GM12801 (cell line): ENCODE measurements around the gene FBXO24.

ENCODE experiments used
- CTCF ChIP-seq: IDR thresholded peaks from one replicate; pipeline ENCODE4 v1.5.1; 2011; ENCODE audit warnings: control low read depth; ENCODE audit not compliant: insufficient read length; ENCODE audit errors: extremely low read depth

FBXO24 gene

GRCh38 chr7:100632951-100633717, 47.0 kb downstream of the FBXO24 start:
- no peak for TF ChIP-seq CTCF

- TF ChIP-seq CTCF, result no peak
Measured at GRCh38 chr7:100639995-100640516, 53.9 kb downstream of the FBXO24 start.

GRCh38 chr7:100640517-100641440, 54.7 kb downstream of the FBXO24 start:
- TF ChIP-seq CTCF, result no peak

- no peak for TF ChIP-seq CTCF
Measured at GRCh38 chr7:100641463-100641859, 55.3 kb downstream of the FBXO24 start, which contains the start of gene TFR2. TFR2 (minus strand) TSS chr7:100641552; CDS start chr7:100641509, 43 bp downstream.

- TF ChIP-seq CTCF, result no peak
Measured at GRCh38 chr7:100641860-100642533, 55.9 kb downstream of the FBXO24 start.

GRCh38 chr7:100642534-100642907, 56.4 kb downstream of the FBXO24 start:
- no peak for TF ChIP-seq CTCF
